ENCODE results near the gene CXCR4.

Gene CXCR4

DNA sequence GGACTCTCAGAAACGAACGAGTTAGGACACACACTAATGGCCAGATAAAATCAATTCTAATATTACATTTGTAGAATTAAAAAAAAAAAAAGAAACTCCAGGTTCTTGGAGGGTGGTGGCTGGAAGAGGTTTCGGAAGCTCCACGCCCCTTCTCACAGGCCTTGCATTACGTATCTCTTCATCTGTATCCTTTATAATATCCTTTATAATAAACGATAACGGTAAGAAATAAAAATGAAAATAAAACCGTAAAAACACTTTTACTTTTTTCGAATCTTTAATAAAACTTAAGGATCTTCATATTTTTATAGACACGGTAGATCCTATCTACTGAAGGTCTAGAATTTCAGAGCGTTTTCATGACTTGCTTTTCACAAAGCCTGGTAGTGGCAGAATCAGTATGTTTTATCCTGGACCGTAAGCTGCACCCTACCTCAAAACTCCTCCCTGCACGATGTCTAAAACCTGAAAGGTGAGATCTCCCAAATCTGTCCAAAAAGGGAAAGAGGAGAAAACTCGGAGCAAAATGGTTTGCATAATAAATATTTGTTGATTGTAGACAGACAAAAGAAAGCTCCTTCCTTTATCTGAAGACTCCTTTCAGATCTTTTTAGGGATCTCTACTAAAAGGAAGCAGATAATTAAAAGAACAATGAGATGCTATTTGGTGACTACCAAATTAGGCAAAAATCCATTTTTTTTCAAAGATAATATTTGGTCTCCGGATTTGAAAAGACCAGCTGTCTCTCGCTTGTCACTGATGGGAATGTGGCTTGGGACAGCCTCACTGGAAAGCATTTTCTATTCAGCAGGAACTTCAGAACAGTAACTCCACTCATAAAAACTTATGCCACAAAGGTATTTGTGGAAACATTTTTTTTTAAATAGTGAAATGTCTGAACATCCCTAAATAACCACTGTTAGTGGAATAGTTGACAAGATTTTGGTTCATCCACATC lies 2.0 kb upstream of the CXCR4 start:
- ATAC-seq (ENCODE audit: low read depth) (no peak), DNase-seq (ENCODE audit: low spot score) (no peak)
- Histone ChIP-seq H3K4me3 (ENCODE audit: severe bottlenecking) (no peak overlapping the region), H3K27ac (ENCODE audit: poor library complexity, severe bottlenecking) (no peak overlapping the region), H3K36me3 (ENCODE audit: low read depth) (no peaks in the 10 kb centered on the region), H3K9me3 (ENCODE audit: severe bottlenecking) (no peaks in the 10 kb centered on the region), H3K27me3 (ENCODE audit: insufficient read depth, poor library complexity, severe bottlenecking) (peaks cover 71% of the 10 kb centered on the region), H3K4me1 (ENCODE audit: insufficient read depth, poor library complexity, severe bottlenecking) (no peaks in the 10 kb centered on the region)
- TF ChIP-seq, protein P1, sequence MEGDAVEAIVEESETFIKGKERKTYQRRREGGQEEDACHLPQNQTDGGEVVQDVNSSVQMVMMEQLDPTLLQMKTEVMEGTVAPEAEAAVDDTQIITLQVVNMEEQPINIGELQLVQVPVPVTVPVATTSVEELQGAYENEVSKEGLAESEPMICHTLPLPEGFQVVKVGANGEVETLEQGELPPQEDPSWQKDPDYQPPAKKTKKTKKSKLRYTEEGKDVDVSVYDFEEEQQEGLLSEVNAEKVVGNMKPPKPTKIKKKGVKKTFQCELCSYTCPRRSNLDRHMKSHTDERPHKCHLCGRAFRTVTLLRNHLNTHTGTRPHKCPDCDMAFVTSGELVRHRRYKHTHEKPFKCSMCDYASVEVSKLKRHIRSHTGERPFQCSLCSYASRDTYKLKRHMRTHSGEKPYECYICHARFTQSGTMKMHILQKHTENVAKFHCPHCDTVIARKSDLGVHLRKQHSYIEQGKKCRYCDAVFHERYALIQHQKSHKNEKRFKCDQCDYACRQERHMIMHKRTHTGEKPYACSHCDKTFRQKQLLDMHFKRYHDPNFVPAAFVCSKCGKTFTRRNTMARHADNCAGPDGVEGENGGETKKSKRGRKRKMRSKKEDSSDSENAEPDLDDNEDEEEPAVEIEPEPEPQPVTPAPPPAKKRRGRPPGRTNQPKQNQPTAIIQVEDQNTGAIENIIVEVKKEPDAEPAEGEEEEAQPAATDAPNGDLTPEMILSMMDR (IDR thresholded peaks at IDR 0.05; ENCODE audit: poor library complexity, severe bottlenecking), result no peak

DNA sequence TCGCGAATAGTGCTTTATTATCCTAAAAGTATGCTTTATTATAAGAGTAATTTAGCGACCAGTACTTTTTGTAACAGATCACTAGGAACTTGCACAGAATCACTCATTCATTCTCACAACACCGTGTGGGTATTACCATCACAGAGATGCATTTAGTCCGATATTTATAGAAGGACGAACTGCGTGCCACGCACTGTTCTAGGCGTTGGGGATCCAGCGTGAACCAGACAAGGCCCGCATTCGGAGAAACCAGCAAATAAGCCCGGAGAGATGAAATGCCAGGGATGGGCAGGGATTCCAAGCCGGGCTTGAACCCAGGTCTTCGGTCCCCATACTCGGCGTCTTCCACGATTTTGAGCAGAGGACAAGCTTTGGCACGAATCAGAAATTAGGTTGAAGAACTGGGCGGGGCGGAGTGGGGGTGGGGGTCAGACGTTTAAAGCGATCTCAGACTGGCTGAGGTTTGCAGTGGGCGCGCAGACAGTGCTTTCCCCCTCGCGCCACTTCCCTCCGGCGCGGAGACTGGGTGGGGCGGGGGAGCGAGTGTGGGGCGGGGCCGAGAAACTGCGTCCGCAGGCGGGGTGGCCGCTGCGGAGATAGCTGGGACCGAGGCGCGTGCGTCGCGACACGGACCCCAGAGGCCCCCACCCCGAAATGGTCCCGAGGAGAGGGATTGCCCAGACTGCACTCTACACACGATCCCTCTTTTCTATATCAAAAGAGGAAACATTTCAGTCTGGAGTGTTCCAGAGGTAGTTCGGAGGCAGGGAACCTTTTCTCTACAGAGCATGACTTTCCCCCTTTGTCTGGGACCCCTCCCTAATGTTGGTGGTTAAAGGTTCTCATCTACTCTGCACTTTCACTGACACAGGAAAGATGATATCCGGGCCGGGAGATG lies 1.1 kb upstream of the CXCR4 start:
- TF ChIP-seq, protein P1 (IDR thresholded peaks at IDR 0.05; ENCODE audit: poor library complexity, severe bottlenecking), result no peak
- DNase-seq (ENCODE audit: low spot score) (no peak), ATAC-seq (ENCODE audit: low read depth) (no peak)
- H3K27me3 ChIP-seq (ENCODE audit: insufficient read depth, poor library complexity, severe bottlenecking), result peaks cover 81% of the 10 kb centered on the region
- H3K4me1 ChIP-seq (ENCODE audit: insufficient read depth, poor library complexity, severe bottlenecking), result no peaks in the 10 kb centered on the region
- no peak overlapping the region for H3K4me3 ChIP-seq (ENCODE audit: severe bottlenecking)
- H3K9me3 ChIP-seq (ENCODE audit: severe bottlenecking), result no peaks in the 10 kb centered on the region
- no peak overlapping the region for H3K27ac ChIP-seq (ENCODE audit: poor library complexity, severe bottlenecking)
- H3K36me3 ChIP-seq (ENCODE audit: low read depth), result no peaks in the 10 kb centered on the region

DNA sequence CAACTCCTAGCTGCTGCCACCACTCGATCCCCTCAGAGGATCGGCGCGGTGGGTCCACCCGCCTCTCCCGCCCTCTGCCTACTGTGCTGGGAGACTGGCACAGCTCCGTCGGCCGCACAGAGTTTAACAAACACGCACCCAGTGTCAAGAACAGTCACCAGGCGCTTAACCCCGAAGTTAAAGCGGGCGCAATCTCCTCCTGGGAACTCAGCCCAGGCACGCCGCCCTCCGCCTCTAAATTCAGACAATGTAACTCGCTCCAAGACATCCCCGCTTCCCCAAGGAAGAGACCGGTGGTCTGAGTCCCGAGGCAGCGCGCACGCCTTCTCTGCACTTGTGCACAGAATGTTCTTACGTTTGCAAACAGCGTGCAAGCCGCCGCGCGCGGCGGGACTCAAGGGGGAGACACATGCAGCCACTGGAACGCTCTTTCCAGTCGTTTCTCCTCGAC lies 533 bp downstream of the CXCR4 start:
- Histone ChIP-seq H3K4me1 (ENCODE audit: insufficient read depth, poor library complexity, severe bottlenecking) (no peaks in the 10 kb centered on the region), H3K36me3 (ENCODE audit: low read depth) (no peaks in the 10 kb centered on the region), H3K4me3 (ENCODE audit: severe bottlenecking) (no peak overlapping the region), H3K27ac (ENCODE audit: poor library complexity, severe bottlenecking) (no peak overlapping the region), H3K27me3 (ENCODE audit: insufficient read depth, poor library complexity, severe bottlenecking) (peaks cover 94% of the 10 kb centered on the region), H3K9me3 (ENCODE audit: severe bottlenecking) (no peaks in the 10 kb centered on the region)
- DNase-seq (ENCODE audit: low spot score) (no peak), ATAC-seq (ENCODE audit: low read depth) (peak; percentile 34; the same call in 2 of the 3 replicates)
- TF ChIP-seq, protein P1 (IDR thresholded peaks at IDR 0.05; ENCODE audit: poor library complexity, severe bottlenecking), result no peak

DNA sequence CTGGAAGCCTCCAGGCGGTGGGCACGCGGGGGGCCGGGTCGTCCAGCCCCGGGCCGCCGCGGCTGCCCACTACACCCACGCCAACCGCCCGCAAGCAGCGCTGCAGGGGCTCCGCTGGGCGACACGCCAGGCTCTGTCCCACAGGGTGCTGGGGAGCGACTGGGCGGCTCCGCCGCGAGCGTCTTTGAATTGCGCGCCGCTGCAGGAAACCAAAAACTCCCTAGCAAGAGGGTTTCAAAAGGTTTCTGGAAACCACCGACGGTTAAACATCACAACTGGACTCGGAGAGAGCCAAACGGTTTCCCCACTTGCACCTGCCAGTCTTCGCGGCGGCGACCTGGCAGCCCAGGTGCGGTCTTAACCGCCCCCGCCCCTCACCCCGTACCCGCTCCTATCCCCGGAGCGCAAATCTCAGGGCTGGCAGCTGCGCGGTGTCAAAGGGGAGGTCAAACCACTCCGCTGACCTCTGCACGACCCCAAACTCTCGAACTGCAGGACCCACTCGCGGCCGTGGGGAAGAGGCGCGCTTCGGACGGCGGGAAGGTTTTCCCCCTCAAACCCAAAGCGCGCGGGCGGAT lies 1.0 kb downstream of the CXCR4 start:
- DNase-seq (ENCODE audit: low spot score), result no peak
- TF ChIP-seq, protein P1 (IDR thresholded peaks at IDR 0.05; ENCODE audit: poor library complexity, severe bottlenecking), result no peak
- no peak overlapping the region for H3K4me3 ChIP-seq (ENCODE audit: severe bottlenecking)
- H3K27ac ChIP-seq (ENCODE audit: poor library complexity, severe bottlenecking), result no peak overlapping the region
- no peaks in the 10 kb centered on the region for H3K4me1 ChIP-seq (ENCODE audit: insufficient read depth, poor library complexity, severe bottlenecking)
- no peaks in the 10 kb centered on the region for H3K36me3 ChIP-seq (ENCODE audit: low read depth)
- H3K27me3 ChIP-seq (ENCODE audit: insufficient read depth, poor library complexity, severe bottlenecking), result peaks cover 99% of the 10 kb centered on the region
- H3K9me3 ChIP-seq (ENCODE audit: severe bottlenecking), result no peaks in the 10 kb centered on the region
- ATAC-seq (ENCODE audit: low read depth), result peak; percentile 35
